Cardiac fibroblast (primary cell): Measurements from ENCODE around the gene TMEM59L.
A peak's percentile ranks its signal among the peaks of the same experiment; 100 is the strongest.

Experiments used
- DNase-seq, 2 donors: peaks; one replicate each; pipeline versions ENCODE4 v3.0.0 to v3.0.0-alpha.2; 2010; ENCODE audit warnings: low read depth in 2 of 2
- H3K4me3 ChIP-seq, 2 donors: replicated peaks in 1 of 2; 1 replicate in 1 of 2; 2 replicates in 1 of 2; pipeline ENCODE4 v1.5.1; 2011; ENCODE audit warnings: low read depth in 2 of 2, low read length in 2 of 2, mild to moderate bottlenecking in 2 of 2, moderate library complexity in 1 of 2
- CTCF ChIP-seq: IDR thresholded peaks from one replicate; pipeline ENCODE4 v1.5.1; 2011; ENCODE audit warnings: low read depth, mild to moderate bottlenecking, low read length, inconsistent platforms

The TMEM59L gene

DNA sequence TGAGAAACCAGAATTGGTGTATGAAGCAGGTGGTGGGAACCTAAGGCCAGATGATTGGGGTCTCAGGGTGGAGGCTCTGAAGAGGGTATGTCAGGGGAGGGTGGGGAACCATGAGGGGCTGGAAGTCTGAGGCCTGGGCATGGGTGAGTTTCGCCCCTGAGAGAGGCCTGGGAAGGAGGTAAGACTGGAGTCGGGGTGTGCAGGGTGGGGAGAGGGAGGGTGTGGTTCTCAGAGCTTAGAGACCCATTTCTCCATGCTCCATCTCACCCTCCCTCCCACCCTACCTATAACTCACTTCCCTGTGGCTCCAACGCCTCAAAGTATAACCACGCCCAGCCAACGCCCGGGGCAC, 23.1 kb downstream of the TMEM59L start:
- no peak overlapping the region for H3K4me3 ChIP-seq
- DNase-seq: no peak
- TF ChIP-seq CTCF: no peak

- DNase-seq: peak; percentile 95 to 98
- H3K4me3 ChIP-seq: peak overlapping the region; percentile 47 to 74
- TF ChIP-seq CTCF: no peak
Measured at GRCh38 chr19:18636183-18636968, 23.7 kb downstream of the TMEM59L start.

DNA sequence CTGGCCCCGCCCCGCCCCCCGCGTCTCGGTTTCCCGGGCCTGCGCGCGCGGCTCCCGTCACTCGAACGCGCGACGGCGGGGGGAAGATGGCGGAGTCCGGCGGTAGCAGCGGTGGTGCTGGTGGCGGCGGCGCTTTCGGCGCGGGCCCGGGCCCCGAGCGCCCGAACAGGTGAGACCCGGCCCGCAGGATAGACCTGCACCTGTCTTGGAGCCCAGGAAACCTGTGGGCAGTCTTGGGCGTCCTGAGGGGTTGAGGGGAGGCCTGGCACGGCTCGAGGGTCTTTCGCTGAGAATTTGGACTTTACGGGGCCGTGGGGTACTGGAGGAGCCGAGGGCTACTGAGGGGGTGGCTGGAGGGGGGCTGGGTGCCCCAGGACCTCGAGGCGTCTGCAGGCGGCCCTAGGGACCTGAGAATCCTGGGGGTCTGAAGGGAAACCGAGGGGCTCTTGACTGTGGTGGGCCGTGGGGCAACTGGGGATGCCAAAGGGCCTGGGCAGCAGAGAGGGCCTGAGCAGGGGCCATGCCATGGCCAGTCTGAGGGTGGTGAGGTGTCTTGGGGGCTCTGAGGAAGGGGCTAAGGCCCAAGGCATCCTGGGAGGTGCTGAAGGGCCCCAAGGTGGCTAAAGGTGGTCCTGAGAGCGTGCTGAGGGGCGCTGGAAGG, 24.4 kb downstream of the TMEM59L start, which contains the start of gene KLHL26:
Gene KLHL26, plus strand, starts transcription at position 60 of the 661 bp plus-strand sequence. Its CDS starts 27 bp downstream, at position 87.
- TF ChIP-seq CTCF: no peak
- no peak for DNase-seq
- peak within 1 kb of the TSS; percentile 74 to 89 for H3K4me3 ChIP-seq

- H3K4me3 ChIP-seq: peak overlapping the region; percentile 74 to 89
- no peak for DNase-seq
- no peak for TF ChIP-seq CTCF
Measured at GRCh38 chr19:18637673-18638630, 25.3 kb downstream of the TMEM59L start.

DNA sequence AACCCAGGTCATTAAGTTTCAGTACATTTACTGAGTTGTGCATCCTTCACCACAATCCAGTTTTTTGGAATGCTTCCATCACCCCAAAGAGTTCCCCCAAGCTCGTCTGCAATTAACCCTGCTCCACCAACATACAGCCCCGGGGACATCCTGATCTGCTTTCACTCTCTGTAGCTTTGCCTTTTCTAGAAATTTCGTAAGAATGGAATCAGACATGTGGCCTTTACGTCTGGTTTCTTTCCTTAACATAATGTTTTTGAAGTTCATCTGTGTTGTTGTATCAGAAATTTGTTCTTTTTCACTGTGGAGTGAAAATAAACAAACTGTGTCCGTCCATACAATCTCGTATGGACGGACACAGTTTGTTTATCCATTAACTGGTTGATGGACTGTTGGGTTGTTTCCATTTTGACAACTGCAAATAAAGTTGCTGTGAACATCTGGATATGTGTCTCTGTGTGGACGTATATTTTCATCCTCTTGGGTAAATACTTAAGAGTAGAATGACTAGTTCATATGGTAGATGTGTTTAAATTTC, 27.1 kb downstream of the TMEM59L start:
- no peak for DNase-seq
- TF ChIP-seq CTCF: no peak

More for the DNA sequence above, 27.1 kb downstream of the TMEM59L start:
- no peak overlapping the region for H3K4me3 ChIP-seq
